GM19025 (cell line): ENCODE results near the gene ATP1A4.
"Not testable (repeated sequence)": the region's sequence is repeated elsewhere in the genome, so short reads cannot be mapped to it uniquely, and the experiment has no call there.

ENCODE experiments used
- ATAC-seq: cut with Tn5 transposase; IDR thresholded peaks from one replicate; pipeline ENCODE4 v1.9.1; 2021; ENCODE audit warnings: mild to moderate bottlenecking, low read depth, moderate library complexity; ENCODE audit not compliant: unreplicated experiment

The ATP1A4 gene

DNA sequence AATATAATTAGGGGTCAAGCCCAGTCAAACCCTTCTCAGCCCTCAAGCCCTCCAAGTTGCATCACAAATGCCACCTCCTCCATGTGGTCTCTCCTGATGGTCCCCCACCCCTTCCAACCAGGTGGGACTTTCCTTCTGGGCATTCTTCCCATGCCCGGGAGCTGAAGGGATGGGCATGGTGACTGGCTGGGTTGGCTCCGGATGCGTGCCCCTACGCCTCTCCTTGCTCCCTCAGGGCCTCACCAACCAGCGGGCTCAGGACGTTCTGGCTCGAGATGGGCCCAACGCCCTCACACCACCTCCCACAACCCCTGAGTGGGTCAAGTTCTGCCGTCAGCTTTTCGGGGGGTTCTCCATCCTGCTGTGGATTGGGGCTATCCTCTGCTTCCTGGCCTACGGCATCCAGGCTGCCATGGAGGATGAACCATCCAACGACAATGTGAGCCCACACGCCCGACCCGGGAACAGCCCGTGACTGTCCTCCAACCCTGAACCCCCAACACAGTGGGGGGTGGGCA lies 28.4 kb upstream of the ATP1A4 start:
- no peak for ATAC-seq

DNA sequence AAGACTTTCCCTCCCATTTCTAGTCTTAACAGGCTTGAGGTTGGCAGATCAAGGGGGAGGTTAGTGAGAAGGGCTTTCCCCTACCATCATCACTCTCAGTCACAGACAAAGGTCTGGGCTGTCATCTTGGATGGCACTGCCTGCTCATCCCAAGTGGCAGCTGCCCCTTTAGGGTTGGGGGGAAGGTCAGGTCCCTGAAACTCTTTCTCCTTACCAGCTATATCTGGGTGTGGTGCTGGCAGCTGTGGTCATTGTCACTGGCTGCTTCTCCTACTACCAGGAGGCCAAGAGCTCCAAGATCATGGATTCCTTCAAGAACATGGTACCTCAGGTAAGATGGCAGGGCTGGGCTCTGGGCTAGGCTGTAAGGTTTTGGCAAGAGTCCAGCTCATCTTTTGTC lies 27.7 kb upstream of the ATP1A4 start:
- ATAC-seq, result no peak

DNA sequence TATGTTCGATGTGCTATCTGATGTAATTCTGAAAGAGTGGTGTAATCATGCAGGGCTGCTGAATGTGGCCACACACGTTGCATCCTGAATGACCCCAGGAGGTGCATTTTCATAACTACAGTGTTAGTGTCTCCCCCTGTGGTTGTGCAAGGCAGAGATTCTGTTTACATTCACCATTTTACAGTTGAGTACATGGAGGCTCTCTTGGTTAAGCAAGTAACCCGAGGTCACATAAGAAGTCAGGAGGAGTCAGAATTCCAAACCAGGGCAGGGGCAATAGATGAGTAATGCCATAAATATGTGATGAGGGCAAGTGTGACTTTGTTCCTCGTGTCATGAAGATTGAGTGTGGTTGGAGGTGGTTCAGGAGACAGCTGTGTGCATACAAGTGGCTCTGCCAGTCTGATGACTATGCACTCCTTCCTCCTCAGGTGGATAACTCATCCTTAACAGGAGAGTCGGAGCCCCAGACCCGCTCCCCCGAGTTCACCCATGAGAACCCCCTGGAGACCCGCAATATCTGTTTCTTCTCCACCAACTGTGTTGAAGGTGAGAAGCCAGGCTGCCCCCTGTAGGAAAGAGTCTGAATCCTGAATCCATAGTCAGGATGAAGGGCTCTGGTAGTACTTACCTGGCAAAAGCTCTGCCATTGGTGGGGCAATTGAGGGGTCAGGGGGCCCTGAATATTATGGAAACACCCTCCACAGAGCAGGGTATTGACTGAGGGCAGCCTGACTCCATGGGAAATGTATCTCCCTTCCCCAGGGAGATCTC lies 26.5 kb upstream of the ATP1A4 start:
- no peak for ATAC-seq

DNA sequence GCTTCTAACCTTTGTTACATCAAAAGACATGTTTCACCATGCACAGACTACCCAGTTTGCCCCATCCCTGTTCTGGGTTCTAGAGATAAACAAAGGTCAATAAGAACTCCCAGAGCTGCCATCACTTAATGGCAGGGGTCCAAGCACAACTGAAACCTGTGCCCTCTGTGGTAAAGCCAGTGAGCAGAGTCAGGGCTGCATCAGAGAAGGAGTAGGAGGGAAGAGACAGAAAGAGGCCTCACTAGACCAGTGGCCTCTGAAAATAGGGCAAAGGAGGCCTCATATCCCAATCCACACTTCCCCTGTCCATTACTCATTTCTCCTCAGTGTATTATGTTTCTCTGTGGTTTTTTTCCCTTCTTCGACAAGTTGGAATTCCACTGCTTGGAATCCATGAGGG lies 25.7 kb upstream of the ATP1A4 start:
- no peak for ATAC-seq

DNA sequence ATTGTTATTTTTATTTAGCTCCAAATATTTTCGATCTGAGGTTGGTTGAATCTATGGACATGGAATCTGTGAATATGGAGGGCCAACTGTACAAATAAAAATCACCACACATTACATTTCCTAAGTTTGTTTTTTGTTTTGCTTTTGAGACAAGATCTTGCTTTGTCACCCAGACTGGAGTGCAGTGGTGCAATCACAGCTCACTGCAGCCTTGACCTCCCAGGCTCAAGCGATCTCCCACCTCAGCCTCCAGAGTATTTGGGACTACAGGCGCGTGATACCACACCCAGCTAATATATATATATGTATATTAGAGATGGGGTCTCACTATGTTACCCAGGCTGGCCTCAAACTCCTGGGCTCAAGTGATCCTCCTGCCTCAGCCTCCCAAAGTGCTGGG lies 25.1 kb upstream of the ATP1A4 start:
- ATAC-seq, result not testable (repeated sequence)

DNA sequence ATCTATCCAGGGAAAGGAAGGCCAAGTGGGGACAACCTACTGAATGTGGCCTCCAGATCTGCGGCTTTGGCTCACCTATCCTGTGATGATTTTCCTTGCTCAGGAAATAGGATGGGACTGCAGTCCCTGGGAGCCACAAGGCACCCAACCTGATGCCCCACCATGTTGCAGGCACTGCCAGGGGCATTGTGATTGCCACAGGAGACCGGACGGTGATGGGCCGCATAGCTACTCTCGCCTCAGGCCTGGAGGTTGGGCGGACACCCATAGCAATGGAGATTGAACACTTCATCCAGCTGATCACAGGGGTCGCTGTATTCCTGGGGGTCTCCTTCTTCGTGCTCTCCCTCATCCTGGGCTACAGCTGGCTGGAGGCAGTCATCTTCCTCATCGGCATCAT lies 24.0 kb upstream of the ATP1A4 start:
- no peak for ATAC-seq

DNA sequence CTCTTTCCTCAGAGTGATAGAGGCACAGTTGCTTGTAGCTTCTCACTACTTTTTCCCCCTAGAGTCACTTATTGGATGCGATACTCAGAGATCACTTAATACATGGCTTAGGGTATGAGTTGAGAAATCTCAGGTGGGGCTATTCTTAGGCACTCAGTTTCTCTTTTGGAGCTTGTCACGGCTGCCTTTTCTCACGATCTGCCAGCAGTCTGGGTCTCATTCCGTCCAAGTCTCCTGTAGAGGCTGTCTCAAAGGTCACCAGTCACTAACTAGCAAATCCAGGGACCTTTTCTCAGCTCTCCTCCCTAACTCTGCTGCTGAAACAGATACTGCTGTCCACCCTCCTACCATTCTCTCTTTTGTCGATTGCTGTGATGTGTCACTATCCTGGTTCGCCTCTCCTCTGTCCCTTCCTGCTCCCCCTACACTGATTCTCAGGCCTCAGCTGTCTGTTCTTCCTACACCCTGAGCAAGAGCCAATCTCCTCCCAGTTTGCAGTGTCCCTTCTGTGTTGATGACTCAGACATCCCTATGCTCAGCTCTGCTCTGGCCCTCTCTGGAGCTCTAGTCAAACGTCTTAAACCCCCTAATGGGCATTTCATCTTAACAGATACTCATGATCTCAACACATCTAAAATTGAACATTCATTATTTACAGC lies 23.4 kb upstream of the ATP1A4 start:
- no peak for ATAC-seq

DNA sequence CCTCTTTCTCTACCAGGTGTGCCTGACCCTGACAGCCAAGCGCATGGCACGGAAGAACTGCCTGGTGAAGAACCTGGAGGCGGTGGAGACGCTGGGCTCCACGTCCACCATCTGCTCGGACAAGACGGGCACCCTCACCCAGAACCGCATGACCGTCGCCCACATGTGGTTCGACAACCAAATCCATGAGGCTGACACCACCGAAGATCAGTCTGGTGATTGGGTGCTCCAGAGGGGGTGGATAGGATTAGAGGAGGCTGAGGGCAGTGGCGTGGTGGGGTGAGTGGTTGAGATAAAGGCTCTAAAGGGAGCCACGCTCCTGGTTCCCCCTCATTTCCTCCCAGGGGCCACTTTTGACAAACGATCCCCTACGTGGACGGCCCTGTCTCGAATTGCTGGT lies 22.8 kb upstream of the ATP1A4 start:
- ATAC-seq, result no peak

DNA sequence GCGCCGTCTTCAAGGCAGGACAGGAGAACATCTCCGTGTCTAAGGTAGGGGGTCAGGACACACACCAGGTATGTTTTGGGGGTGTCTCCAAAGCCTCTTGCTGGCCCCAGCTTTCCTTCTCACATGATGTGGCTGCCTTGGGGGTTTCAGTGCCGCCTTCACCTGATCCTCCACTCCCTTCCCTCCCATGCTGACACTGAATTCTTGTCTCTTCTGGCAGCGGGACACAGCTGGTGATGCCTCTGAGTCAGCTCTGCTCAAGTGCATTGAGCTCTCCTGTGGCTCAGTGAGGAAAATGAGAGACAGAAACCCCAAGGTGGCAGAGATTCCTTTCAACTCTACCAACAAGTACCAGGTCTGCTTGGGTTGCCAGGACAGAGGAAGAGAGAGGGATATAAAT lies 22.4 kb upstream of the ATP1A4 start:
- ATAC-seq, result no peak

DNA sequence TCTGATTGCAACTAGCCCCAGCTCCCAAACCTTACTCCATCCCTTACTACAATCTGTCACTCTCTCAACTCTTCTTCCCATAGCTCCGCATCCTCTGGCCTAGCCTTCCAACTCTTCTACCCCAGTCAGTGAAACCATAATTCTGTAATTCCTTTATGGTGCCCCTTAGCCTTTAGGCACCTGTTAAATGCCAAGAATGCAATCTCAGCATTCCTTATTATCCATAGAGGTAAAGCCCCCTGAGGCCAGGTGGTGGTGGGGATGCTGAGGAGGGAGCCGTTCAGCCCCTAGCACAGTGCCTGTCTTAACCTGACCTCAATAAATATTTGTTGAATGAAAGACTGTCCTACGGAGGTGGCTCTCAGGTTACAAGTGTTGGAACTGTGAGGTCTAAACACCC lies 21.8 kb upstream of the ATP1A4 start:
- no peak for ATAC-seq

DNA sequence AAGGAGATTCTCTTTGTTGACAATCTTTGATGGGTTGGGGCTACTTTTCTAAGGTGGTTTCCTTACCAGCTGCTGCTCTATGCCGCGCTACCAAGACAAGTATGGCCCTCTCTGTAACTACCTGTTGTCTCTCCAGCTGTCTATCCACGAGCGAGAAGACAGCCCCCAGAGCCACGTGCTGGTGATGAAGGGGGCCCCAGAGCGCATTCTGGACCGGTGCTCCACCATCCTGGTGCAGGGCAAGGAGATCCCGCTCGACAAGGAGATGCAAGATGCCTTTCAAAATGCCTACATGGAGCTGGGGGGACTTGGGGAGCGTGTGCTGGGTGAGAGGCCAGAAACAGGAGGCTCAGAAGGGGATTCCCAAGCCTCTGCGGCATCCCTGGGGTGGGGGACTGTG lies 21.4 kb upstream of the ATP1A4 start:
- ATAC-seq, result no peak

DNA sequence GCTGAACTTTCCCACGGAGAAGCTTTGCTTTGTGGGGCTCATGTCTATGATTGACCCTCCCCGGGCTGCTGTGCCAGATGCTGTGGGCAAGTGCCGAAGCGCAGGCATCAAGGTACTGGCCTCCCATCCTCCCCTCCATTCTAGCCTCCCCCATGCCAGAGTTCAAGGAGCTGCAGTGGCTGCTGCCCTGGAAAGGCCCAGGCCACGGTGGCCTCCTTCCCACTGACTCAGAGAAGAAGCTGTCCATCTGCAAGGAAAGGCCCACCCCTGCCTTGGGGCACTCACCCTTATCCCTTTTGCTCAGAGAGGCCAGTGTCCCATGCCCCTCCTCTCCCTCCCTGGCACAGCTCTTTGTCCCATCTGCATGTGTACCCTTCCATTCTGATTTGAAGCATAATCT lies 20.9 kb upstream of the ATP1A4 start:
- no peak for ATAC-seq

DNA sequence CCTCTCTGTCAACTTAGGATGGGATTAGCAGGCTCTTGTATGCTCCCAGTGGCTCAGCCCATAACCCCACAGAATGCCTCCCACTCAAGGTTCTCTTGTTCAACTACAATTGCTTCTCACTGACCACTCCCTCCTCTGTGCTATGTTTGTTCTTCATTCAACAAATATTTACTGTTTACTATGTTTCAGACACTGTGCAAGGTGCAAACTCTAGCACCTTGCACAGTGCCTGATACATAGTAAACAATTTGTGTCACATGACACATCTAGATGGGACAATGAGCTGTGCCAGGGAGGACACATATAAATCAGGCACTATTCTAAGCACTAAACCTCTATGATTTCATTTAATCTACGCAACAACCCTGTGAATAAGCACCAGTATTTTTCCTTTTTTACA lies 20.5 kb upstream of the ATP1A4 start:
- ATAC-seq, result no peak

DNA sequence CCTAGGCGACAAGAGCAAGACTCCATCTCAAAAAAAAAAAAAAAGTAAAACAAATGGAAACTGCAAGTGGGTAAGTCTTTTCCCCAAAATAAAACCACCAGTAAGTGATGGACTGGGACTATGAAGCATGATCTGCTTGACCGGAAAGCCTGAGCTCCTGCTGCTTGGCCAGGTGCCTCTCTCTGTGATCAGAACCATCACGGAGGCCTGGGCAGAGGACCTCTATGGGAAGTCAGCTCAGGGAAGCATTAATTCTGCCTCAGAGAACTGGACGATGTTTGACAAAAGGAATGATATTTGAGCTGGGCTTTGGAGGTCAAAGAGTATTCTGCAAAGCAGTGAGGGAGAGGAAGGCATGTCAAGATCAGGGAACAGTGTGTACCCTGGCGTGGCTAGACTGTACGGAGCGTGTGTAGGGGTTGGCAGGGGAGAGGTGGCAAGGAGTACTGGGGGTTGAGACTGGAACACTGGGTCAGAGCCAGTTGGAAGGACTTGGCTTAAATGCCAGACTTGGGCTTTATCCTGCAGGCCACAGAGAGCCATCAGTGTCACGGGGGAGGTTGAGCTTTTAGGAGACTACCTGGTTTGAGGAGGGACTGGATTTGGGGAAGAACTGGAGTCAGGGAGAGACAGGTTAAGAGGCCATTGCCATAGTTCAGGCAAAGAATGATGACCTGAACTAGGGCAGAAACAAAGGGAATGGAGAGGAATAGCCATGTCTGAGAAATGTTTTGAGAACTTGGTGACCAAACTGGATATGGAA lies 19.4 kb upstream of the ATP1A4 start:
- no peak for ATAC-seq

DNA sequence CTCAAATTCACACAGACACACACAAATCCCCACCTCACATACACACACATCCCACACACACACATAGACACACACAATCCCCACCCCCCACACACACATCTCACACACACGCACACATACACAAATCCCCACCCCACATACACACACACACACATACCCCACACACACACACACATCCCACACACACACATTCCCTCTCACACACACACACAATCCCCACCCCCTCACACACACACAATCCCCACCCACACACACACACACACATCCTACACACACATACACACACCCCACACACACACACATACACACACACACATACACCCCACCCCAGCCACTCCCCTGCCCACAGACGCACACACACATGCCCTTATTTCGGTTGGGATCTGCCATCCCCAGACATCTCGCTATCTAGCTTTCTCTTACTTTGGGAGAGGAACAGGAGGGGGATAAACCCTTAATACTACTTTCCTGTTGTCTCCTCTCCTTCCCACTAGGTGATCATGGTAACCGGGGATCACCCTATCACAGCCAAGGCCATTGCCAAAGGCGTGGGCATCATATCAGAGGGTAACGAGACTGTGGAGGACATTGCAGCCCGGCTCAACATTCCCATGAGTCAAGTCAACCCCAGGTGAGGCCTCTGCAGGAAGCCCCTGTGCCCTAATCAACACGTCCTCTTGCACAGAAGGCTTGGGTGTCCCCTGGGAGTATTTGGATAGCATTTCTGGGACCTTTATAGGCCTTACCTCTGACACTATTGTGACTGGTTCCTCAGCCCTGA lies 17.2 kb upstream of the ATP1A4 start:
- no peak for ATAC-seq

DNA sequence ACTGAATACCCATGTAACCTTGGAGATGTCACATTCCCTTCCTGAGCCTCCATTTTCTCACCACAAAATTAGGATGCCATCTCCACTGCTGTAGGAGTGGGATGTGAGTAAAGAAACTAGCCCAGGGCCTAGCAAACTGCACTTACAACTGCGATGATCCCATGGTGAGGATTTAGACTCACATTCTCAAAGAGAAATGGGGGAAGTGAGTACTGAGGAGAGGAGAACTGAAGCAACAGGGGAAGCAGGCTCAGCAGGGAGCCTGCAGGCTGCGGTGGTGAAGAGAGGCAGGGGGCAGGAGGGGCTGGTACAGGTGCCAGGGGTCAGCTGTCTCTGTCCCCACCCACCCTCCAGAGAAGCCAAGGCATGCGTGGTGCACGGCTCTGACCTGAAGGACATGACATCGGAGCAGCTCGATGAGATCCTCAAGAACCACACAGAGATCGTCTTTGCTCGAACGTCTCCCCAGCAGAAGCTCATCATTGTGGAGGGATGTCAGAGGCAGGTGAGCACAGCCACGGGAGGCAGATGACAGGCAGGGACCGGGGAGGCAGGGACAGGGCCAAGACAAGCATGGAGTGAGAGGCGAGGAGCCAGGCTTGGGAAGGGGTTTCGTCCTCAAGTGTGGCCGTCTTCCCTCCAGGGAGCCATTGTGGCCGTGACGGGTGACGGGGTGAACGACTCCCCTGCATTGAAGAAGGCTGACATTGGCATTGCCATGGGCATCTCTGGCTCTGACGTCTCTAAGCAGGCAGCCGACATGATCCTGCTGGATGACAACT lies 16.4 kb upstream of the ATP1A4 start:
- ATAC-seq, result no peak

DNA sequence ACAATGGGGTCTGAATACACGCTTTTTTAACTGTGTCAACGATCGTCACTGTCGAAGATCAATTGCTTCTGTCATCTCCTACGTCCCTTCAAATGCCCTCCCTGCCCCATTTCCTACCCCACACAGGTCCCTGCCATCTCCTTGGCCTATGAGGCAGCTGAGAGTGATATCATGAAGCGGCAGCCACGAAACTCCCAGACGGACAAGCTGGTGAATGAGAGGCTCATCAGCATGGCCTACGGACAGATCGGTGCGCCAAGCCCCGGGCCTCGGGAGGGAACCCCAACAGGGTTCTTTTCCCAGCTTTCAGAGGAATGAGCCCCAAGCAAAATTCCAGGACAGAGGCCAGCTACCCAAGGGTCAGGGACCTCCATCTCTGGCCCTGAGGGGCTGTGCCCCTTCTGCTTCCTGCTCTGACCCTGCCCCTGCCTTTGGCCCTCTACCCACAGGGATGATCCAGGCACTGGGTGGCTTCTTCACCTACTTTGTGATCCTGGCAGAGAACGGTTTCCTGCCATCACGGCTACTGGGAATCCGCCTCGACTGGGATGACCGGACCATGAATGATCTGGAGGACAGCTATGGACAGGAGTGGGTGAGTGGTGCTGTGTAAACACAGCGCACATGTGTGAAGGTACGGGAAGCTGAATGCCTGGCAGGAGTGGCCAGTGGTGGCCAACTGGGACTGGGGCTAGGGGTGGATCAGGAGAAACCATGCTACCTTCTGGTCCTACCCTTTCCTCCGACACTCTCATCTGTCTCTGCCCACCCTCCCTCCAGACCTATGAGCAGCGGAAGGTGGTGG lies 15.1 kb upstream of the ATP1A4 start:
- no peak for ATAC-seq

DNA sequence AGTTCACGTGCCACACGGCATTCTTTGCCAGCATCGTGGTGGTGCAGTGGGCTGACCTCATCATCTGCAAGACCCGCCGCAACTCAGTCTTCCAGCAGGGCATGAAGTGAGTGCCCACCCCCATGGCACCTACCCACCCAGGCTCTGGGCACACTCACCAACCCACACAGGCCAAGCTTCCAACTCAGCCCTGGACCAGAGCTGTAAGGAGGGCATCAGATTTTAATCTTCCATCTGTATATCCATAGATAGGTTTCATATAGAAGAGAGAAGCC lies 14.5 kb upstream of the ATP1A4 start:
- no peak for ATAC-seq

DNA sequence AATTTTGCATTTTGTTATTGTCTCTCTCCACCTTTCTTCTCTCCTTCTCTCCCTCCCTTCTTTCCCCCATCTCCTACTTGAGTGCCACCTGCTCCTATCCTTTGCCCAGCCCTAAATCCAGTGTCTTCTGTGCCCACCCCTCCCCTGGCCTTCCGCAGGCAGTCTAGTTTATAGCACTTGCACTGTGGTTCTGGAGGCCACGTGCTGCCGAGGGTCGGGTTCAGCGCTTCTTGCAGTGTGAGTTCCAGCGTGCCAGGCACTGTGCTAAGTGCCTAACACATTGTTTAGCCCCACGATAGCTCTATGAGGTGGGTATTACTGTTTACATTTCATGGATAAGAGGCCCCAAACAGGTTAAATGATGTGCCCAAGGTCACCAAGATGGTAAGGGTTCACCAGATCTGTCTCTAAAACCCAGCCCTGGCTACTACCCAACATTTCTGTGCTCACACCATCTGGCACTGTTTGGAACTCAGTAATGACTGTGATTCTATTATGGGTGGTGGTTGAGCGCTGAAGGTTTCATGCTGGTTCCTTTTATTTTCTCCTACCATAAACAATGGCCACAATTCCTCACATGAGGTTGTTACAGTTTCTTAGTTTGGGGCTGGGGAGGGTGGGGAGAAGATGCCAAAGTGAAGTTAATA lies 14.1 kb upstream of the ATP1A4 start:
- no peak for ATAC-seq
